Measurements from ENCODE around the gene RSAD1. TPM values are rescaled to one million over a fixed set of nuclear protein-coding genes. Genes with fewer than 3 reads are reported as not detected.
A peak's percentile ranks its signal among the peaks of the same experiment; 100 is the strongest.

The RSAD1 gene
- total and polyA plus RNA-seq, 10 of the 15 experiments (the other 5 are each of a cell fraction or from before 2014, with no cell fraction given) = 2.5 to 28.1 (median 22.6) TPM

GRCh38 chr17:50452630-50453300 is 25.9 kb upstream of the RSAD1 start:
- CTCF ChIA-PET = interaction anchor here (0.6 to 1.9 kb wide), 7 partner anchors 9 to 389 kb away, joined by 3 to 8 read pairs (median 3); partner anchors contain the start of gene LRRC59
- Histone ChIP-seq H3K9ac (ENCODE audit: control insufficient read depth, insufficient read depth, low read length) (no peak overlapping the region), H3K9me3 (replicated peaks; ENCODE audit: control insufficient read depth, insufficient read depth, low read length) (no peaks in the 10 kb centered on the region), H3K27ac (ENCODE audit: control insufficient read depth, insufficient read depth) (no peak overlapping the region), H3K79me2 (ENCODE audit: control insufficient read depth, insufficient read depth, low read length) (no peaks in the 10 kb centered on the region), H2AFZ (ENCODE audit: control insufficient read depth, low read depth, low read length) (no peak overlapping the region), H3K4me3 (0 out of 2 replicates have a peak overlapping the region, but pooled peaks have one; percentile 33), H3K36me3 (ENCODE audit: control insufficient read depth in 2 of 2, insufficient read depth in 2 of 2, low read length in 1 of 2) (no peaks in the 10 kb centered on the region), H3K27me3 (replicated peaks in 1 of 2; ENCODE audit: control insufficient read depth in 2 of 2, insufficient read depth in 2 of 2, low read length in 1 of 2) (no peaks in the 10 kb centered on the region), H4K20me1 (ENCODE audit: control insufficient read depth, insufficient read depth) (no peaks in the 10 kb centered on the region), H3K4me2 (ENCODE audit: control insufficient read depth, insufficient read depth) (peak overlapping the region; percentile 82), H3K4me1 (ENCODE audit: control insufficient read depth, insufficient read depth, low read length) (peaks cover 11% of the 10 kb centered on the region)
- POLR2A ChIA-PET = interaction anchor here (1.6 kb wide), 1 partner anchor 27 kb away, joined by 3 read pairs; no protein-coding TSS in a partner anchor
- FAIRE-seq (peak; percentile 81), DNase-seq (ENCODE audit: low read depth, low spot score) (peak; percentile 8), ATAC-seq (peak; percentile 92)
- SMC1A ChIA-PET (ENCODE audit: uncharacterized antibody, unreplicated experiment) = interaction anchor here (0.7 to 2.3 kb wide), 4 partner anchors 22 to 90 kb away, joined by 3 to 7 read pairs (median 4); partner anchors contain the start of gene LRRC59
- TF ChIP-seq RAD51 (IDR thresholded peaks at IDR 0.05) = no peak
- TF ChIP-seq ATF7 (IDR thresholded peaks at IDR 0.05; ENCODE audit: low read depth) = no peak
- peak; percentile 44 to 57; a peak in 2 of 4 replicates for TF ChIP-seq IKZF2 (IDR thresholded peaks at IDR 0.05)
- no peak for TF ChIP-seq PML (IDR thresholded peaks at IDR 0.05; ENCODE audit: low read length)
- TF ChIP-seq NBN (IDR thresholded peaks at IDR 0.05) = no peak
- TF ChIP-seq IRF3 (IDR thresholded peaks at IDR 0.05) = no peak
- TF ChIP-seq RELA (IDR thresholded peaks at IDR 0.05; ENCODE audit: borderline replicate concordance, partially characterized antibody) = no peak
- no peak for TF ChIP-seq CUX1 (IDR thresholded peaks at IDR 0.05; ENCODE audit: insufficient replicate concordance, low read depth, low read length)
- TF ChIP-seq RUNX3 (IDR thresholded peaks at IDR 0.05; ENCODE audit: low read length) = peak; percentile 43
- TF ChIP-seq EED (IDR thresholded peaks at IDR 0.05; ENCODE audit: low read depth) = 0 out of 2 replicates have a peak, but pooled peaks have one; percentile 37
- TF ChIP-seq GABPA (IDR thresholded peaks at IDR 0.05; ENCODE audit: low read depth) = no peak
- TF ChIP-seq JUNB (IDR thresholded peaks at IDR 0.05) = peak; percentile 51; the same call in 1 of the 2 replicates
- TF ChIP-seq CEBPB (IDR thresholded peaks at IDR 0.05; ENCODE audit: borderline replicate concordance in 1 of 2, low read depth in 2 of 2, low read length in 2 of 2) = no peak
- TF ChIP-seq MTA2 (IDR thresholded peaks at IDR 0.05; ENCODE audit: low read depth) = peak; percentile 37; the same call in 1 of the 2 replicates
- TF ChIP-seq POLR2AphosphoS2 (IDR thresholded peaks at IDR 0.05; ENCODE audit: low read depth, low read length) = no peak
- RAD21 ChIA-PET (ENCODE audit: unreplicated experiment) = interaction anchor here (1.0 kb wide), 1 partner anchor 55 kb away, joined by 6 read pairs; the partner anchor contains the start of gene LRRC59
- in situ Hi-C loops (cut with MboI) (no loop called here), intact Hi-C loops (cut with micrococcal nuclease; ENCODE audit: unreplicated experiment) (no loop called here)
- WGBS (ENCODE audit: insufficient coverage, insufficient replicate concordance, low lambda C conversion rate, missing lambda C conversion rate) = 44% methylated on average over 10 of the region's 10 CpGs
- BruUV-seq (replicated peaks) = no TSS peak

Measured in GM12878 (cell line).